Activated naive CD4-positive, alpha-beta T cell treated with anti-CD3 and anti-CD28 coated beads for 36 hours (primary cell): Measurements from ENCODE around the gene RAB11FIP4. TPM values are rescaled to one million over a fixed set of nuclear protein-coding genes. Genes with fewer than 3 reads are reported as not detected.

ENCODE experiments used
- CTCF ChIA-PET: fragments of 350-600 bp; sonication (Branson Sonifier 250); formaldehyde crosslinking; loops from one replicate; lab custom pipeline; 2021; ENCODE audit warnings: antibody characterized with exemption; lab: Charles Lee
- DNase-seq: peaks from one replicate; pipeline ENCODE4 v3.0.0-alpha.2; 2020
- H3K27ac Mint-ChIP-seq: one replicate; pipeline ENCODE4 v1.8.0; 2021; ENCODE audit warnings: mild to moderate bottlenecking, mixed read lengths
- H3K27me3 Mint-ChIP-seq: one replicate; pipeline ENCODE4 v1.8.0; 2021; ENCODE audit warnings: low read depth, mixed read lengths
- H3K36me3 Mint-ChIP-seq: one replicate; pipeline ENCODE4 v1.8.0; 2021; ENCODE audit warnings: low read depth, mixed read lengths
- H3K4me1 Mint-ChIP-seq: one replicate; pipeline ENCODE4 v1.8.0; 2021; ENCODE audit warnings: low read depth, mixed read lengths
- H3K4me3 Mint-ChIP-seq: one replicate; pipeline ENCODE4 v1.8.0; 2021; ENCODE audit warnings: mild to moderate bottlenecking, moderate library complexity, mixed read lengths
- H3K9me3 Mint-ChIP-seq: one replicate; pipeline ENCODE4 v1.8.0; 2021; ENCODE audit warnings: mixed read lengths
- intact Hi-C: fragments of 100-400 bp; cut with micrococcal nuclease; formaldehyde crosslinking; loops from one replicate; pipeline ENCODE4 v1.15.1; 2023
- total RNA-seq, 2 experiments: library from RNA; stranded (reverse); gene quantifications; one replicate each; pipeline ENCODE4 v1.2.3, GENCODE V29; 2021

Gene RAB11FIP4
- total RNA-seq, 2 experiments from 2014 or later: 31.3 to 33.1 TPM

GRCh38 chr17:31443386-31443785 is 51.9 kb downstream of the RAB11FIP4 start:
- CTCF ChIA-PET: interaction anchor here (0.7 kb wide), 1 partner anchor 51 kb away, joined by 3 read pairs; no protein-coding TSS in a partner anchor
- H3K4me1 Mint-ChIP-seq: no peaks in the 10 kb centered on the region
- no peak for DNase-seq
- H3K27me3 Mint-ChIP-seq: no peaks in the 10 kb centered on the region
- H3K27ac Mint-ChIP-seq: no peak overlapping the region
- no peaks in the 10 kb centered on the region for H3K36me3 Mint-ChIP-seq
- no peak overlapping the region for H3K4me3 Mint-ChIP-seq
- no peaks in the 10 kb centered on the region for H3K9me3 Mint-ChIP-seq
- intact Hi-C loops: no loop called here

GRCh38 chr17:31444026-31444425 is 52.6 kb downstream of the RAB11FIP4 start:
- H3K27ac Mint-ChIP-seq: no peak overlapping the region
- CTCF ChIA-PET: interaction anchor here (1.2 kb wide), 1 partner anchor 9 kb away, joined by 5 read pairs; no protein-coding TSS in a partner anchor

GRCh38 chr17:31446195-31446967 is 54.9 kb downstream of the RAB11FIP4 start:
- Mint-ChIP-seq H3K36me3 (no peaks in the 10 kb centered on the region), H3K27ac (no peak overlapping the region), H3K9me3 (no peaks in the 10 kb centered on the region), H3K4me1 (no peaks in the 10 kb centered on the region), H3K27me3 (no peaks in the 10 kb centered on the region), H3K4me3 (no peak overlapping the region)
- DNase-seq: no peak
- CTCF ChIA-PET: interaction anchor here (1.8 kb wide), 1 partner anchor 78 kb away, joined by 5 read pairs; no protein-coding TSS in a partner anchor
- intact Hi-C loops: no loop called here

More at GRCh38 chr17:31444026-31444425, 52.6 kb downstream of the RAB11FIP4 start:
- H3K27me3 Mint-ChIP-seq: no peaks in the 10 kb centered on the region
- H3K4me3 Mint-ChIP-seq: no peak overlapping the region
- no peaks in the 10 kb centered on the region for H3K9me3 Mint-ChIP-seq
- intact Hi-C loops: no loop called here
- H3K36me3 Mint-ChIP-seq: no peaks in the 10 kb centered on the region
- no peaks in the 10 kb centered on the region for H3K4me1 Mint-ChIP-seq
- no peak for DNase-seq

DNA sequence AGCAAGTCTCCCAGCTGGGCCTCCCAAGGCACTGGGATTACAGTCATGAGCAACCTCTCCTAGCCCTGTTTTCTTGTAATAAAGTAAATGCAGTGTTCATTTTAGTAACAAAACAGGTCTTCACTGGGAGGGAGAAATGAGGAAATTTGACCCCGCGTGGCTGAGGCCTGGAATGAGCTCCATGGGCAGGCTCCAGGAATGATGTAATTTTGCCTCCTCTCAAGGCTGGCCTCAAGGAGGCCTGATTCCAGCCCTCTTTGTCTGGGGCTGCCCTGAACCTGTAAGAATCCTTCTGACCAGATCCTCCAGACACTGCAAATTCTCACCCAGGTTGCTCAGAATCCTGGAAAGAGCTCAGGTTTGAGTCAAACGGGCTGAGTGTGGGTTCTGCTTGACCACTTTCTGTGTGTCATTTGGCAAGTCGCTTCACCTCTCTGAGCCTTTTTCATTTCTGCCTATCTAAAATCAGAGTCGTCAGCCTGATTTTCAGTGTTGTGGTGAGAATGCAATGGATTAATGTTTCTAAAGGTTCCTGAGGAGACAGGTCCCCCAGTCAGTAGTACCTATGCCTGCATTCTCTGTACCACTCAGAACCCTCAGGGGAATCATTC is 57.1 kb downstream of the RAB11FIP4 start:
- intact Hi-C loops: no loop called here
- H3K27ac Mint-ChIP-seq: no peak overlapping the region
- H3K9me3 Mint-ChIP-seq: no peaks in the 10 kb centered on the region
- no peak overlapping the region for H3K4me3 Mint-ChIP-seq
- no peaks in the 10 kb centered on the region for H3K27me3 Mint-ChIP-seq
- H3K36me3 Mint-ChIP-seq: no peaks in the 10 kb centered on the region
- no peak for DNase-seq
- CTCF ChIA-PET: interaction anchor here (0.6 to 1.8 kb wide), 5 partner anchors 13 to 79 kb away, joined by 3 to 5 read pairs (median 3); no protein-coding TSS in a partner anchor
- H3K4me1 Mint-ChIP-seq: no peaks in the 10 kb centered on the region

- Mint-ChIP-seq H3K27me3 (no peaks in the 10 kb centered on the region), H3K4me3 (no peak overlapping the region), H3K36me3 (no peaks in the 10 kb centered on the region), H3K9me3 (no peaks in the 10 kb centered on the region), H3K4me1 (no peaks in the 10 kb centered on the region), H3K27ac (no peak overlapping the region)
- CTCF ChIA-PET: interaction anchor here (0.6 to 1.1 kb wide), 3 partner anchors 18 to 79 kb away, joined by 3 to 4 read pairs (median 3); no protein-coding TSS in a partner anchor
- DNase-seq: no peak
- intact Hi-C loops: no loop called here
These were observed 57.6 kb downstream of the RAB11FIP4 start for GRCh38 chr17:31449111-31449510.

GRCh38 chr17:31449746-31450145 is 58.3 kb downstream of the RAB11FIP4 start:
- Mint-ChIP-seq H3K4me3 (no peak overlapping the region), H3K27me3 (no peaks in the 10 kb centered on the region), H3K9me3 (no peaks in the 10 kb centered on the region), H3K27ac (no peak overlapping the region), H3K4me1 (no peaks in the 10 kb centered on the region), H3K36me3 (no peaks in the 10 kb centered on the region)
- no peak for DNase-seq
- intact Hi-C loops: no loop called here
- CTCF ChIA-PET: interaction anchor here (1.1 to 1.5 kb wide), 2 partner anchors 10 to 61 kb away, joined by 3 to 4 read pairs; no protein-coding TSS in a partner anchor

- Mint-ChIP-seq H3K36me3 (no peaks in the 10 kb centered on the region), H3K4me1 (no peaks in the 10 kb centered on the region), H3K9me3 (no peaks in the 10 kb centered on the region), H3K27me3 (no peaks in the 10 kb centered on the region), H3K27ac (no peak overlapping the region), H3K4me3 (no peak overlapping the region)
- no peak for DNase-seq
- CTCF ChIA-PET: interaction anchor here (0.8 kb wide), 1 partner anchor 73 kb away, joined by 3 read pairs; no protein-coding TSS in a partner anchor
- intact Hi-C loops: no loop called here
These were observed 60.6 kb downstream of the RAB11FIP4 start for GRCh38 chr17:31452101-31452500.

DNA sequence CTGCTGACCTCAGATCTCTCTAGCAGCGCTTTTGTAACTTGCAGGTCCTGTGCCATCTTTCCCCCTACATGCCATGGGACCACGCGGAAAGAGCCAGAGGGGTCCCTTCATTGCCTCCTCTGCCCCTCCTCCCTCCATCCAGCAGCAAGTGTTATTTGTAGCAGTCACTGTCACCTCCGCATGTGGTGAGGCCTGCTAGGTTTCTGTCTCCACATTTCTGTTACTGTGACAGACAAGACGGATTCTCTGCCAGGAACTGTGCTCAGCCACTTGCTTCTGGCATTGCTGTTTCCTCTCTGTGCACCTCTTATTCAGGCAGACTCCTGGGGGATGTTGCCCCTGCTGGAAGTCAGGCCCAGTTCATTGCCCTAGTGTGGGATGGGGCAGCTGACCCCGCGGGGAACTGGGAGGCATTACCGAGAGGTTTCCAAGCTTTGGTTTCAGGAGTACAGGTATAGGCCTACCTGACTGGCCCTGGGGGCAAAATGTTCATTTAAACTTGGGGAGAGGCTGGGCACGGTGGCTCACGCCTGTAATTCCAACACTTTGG is 61.2 kb downstream of the RAB11FIP4 start:
- Mint-ChIP-seq H3K4me1 (no peaks in the 10 kb centered on the region), H3K9me3 (no peaks in the 10 kb centered on the region), H3K27me3 (no peaks in the 10 kb centered on the region), H3K36me3 (no peaks in the 10 kb centered on the region), H3K4me3 (no peak overlapping the region), H3K27ac (no peak overlapping the region)
- CTCF ChIA-PET: interaction anchor here (0.8 kb wide), 1 partner anchor 72 kb away, joined by 3 read pairs; no protein-coding TSS in a partner anchor
- no peak for DNase-seq
- intact Hi-C loops: no loop called here

DNA sequence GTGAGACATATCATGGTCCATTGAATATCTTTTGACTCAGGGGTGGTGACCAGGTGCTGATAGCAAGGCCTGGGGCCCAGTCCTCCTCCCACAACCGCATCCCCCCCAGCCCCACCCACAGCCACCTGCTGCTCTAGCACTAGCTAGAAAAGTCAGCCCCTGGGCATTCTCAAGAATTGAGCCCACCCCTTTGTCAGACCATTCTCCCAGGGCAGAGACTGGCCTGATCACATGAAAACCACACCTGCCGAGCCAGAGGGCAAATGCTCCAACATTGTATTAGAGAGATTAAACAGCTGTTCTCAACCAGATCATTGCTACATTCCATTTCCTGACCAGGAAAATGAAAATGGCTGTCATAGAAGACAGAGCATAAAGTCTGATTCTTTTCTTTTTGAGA is 62.4 kb downstream of the RAB11FIP4 start:
- intact Hi-C loops: no loop called here
- Mint-ChIP-seq H3K27me3 (no peaks in the 10 kb centered on the region), H3K36me3 (no peaks in the 10 kb centered on the region), H3K27ac (no peak overlapping the region), H3K4me3 (no peak overlapping the region), H3K9me3 (no peaks in the 10 kb centered on the region), H3K4me1 (no peaks in the 10 kb centered on the region)
- CTCF ChIA-PET: no interaction called here
- DNase-seq: no peak

- no peak for DNase-seq
- Mint-ChIP-seq H3K9me3 (no peaks in the 10 kb centered on the region), H3K4me1 (no peaks in the 10 kb centered on the region), H3K27me3 (no peaks in the 10 kb centered on the region), H3K27ac (no peak overlapping the region), H3K36me3 (no peaks in the 10 kb centered on the region), H3K4me3 (no peak overlapping the region)
- intact Hi-C loops: no loop called here
- CTCF ChIA-PET: interaction anchor here (1.4 kb wide), 1 partner anchor 11 kb away, joined by 4 read pairs; no protein-coding TSS in a partner anchor
These were observed 65.3 kb downstream of the RAB11FIP4 start for GRCh38 chr17:31456814-31457213.

- CTCF ChIA-PET: no interaction called here
- Mint-ChIP-seq H3K27ac (no peak overlapping the region), H3K4me3 (no peak overlapping the region), H3K36me3 (no peaks in the 10 kb centered on the region), H3K27me3 (no peaks in the 10 kb centered on the region), H3K4me1 (no peaks in the 10 kb centered on the region), H3K9me3 (no peaks in the 10 kb centered on the region)
- no peak for DNase-seq
- intact Hi-C loops: no loop called here
These were observed 66.1 kb downstream of the RAB11FIP4 start for GRCh38 chr17:31457391-31458234.
